TTC549 (cell line): ENCODE data around the gene ADGRF1.
"Not testable (repeated sequence)": the region's sequence is repeated elsewhere in the genome, so short reads cannot be mapped to it uniquely, and the experiment has no call there.

Experiments
- FAIRE-seq: peaks from 2 replicates; lab custom pipeline; 2012; peaks lifted over from hg19 to GRCh38; lab: Jason Lieb, UNC

Gene ADGRF1

DNA sequence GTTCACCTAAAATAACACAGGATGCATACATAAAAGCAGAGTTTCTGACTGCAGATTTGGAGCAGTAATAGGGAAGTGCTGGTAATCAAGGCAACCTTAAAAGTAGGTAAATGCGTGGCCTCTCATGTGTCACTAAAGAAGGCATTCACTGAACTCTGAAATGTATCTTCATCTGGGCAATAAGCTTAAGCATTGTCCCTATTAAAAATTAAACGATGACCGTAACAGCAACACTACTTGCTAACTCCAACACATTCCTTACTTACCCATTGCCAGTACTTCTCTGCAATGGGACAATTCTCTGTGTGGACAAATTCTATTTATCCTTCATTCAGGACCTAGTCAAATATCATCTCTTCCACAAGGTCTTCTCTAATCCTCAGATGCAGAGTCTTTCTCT is 19.9 kb downstream of the ADGRF1 start:
- no peak for FAIRE-seq

DNA sequence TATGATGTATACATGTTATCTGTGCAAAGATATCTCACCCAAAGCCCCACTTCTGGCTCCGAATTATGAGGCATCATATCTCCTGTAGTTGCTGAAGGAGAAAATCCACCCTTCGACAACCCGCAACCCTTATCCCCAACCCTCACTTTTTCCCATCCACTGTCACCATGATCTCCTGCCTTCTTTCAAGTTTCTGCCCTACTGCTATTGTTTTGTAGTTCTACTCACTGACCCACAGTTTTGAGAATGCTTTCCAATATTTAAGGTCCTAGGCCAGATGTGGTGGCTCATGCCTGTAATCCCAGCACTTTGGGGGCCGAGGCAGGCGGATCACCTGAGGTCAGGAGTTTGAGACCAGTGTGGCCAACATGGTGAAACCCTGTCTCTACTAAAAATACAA is 22.2 kb downstream of the ADGRF1 start:
- no peak for FAIRE-seq

DNA sequence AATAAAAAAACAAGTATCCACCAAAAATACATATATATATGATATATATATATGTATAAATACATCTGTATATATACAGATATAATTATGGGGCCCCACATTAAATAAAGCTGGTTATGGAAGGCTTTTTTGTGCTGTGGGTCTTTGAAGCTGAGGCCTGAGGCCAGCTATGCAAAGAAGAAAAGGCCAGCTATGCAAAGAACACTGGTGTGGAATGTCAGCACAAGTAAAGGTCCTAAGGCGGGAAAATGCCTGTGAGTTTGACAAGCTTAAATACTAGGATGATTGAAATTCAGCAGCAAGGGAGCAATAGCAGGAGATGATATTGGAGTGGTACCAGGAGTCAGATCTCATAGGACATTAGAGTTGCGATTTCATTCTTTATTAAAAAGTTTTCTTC is 25.2 kb downstream of the ADGRF1 start:
- FAIRE-seq = no peak

DNA sequence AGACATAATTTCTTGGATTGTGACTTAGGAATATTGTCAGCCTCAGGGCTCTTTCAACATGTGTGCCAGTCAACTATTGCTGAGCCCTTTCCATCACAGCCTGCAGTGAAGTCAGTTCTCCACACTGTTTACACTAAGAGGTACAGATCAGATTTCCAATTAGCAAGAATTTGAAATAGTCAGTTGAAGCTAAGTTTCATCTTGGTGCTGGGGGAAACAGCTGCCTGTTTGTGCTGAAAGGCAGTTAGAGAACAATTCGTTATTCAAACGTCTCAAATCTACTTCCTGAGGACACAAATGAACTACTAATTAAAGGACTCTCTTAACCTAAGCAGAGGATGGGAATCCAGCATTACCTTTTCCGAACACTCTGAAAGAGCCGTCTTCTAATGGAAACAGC is 25.9 kb downstream of the ADGRF1 start:
- FAIRE-seq = no peak

DNA sequence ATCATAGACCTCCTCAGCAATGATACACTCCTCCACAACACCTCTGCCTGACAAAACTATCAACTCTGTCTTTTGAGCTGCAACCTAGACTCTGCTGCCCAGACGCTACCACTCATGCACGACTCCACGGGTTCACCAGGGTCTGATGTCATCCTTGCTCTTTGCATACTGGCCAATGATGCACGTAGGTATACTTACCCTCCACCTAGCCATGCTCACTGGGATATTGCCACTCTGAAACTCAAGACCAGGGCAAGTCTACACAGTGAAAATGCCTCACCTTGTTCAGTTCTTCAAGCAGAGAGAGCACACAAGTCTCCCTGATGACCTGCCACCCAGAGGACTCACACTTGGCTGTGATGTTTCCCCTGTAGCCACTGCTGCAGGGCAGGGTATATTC is 27.7 kb downstream of the ADGRF1 start:
- no peak for FAIRE-seq

DNA sequence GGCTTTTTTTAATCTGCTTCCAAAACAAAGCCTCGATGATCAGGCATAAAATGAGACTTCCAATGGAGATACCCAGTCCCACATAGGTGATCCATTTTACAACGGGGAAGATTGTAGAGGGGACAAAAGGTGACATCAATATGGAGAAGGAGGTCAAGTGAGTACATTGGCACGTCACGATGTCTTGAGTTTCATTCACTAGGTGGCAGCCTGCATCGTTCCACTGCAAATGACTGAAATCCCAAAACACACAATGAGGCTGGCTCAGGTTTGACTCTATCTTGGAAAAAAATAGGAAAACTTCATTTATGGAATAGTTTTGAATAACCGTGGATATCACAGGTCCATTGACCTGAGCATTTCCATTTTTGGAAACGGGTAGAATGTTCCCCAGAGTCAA is 32.5 kb downstream of the ADGRF1 start:
- no peak for FAIRE-seq

DNA sequence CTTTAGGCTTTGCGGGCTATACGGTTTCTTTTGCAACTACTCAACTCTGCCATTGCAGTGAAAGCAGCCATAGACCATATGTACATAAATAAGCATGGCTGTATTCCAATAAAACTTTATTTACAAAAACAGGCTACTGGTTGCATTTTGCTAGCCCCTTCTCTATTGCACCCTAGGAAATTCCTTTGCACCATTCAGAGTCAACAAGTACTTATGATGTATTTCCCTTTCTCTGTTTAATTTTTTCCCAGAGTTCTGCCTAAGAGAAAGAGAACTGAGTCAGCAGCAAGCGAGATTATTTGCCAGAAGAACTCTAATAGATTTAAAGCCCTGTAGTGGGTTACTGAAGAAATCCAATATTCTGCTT is 33.8 kb downstream of the ADGRF1 start:
- no peak for FAIRE-seq

DNA sequence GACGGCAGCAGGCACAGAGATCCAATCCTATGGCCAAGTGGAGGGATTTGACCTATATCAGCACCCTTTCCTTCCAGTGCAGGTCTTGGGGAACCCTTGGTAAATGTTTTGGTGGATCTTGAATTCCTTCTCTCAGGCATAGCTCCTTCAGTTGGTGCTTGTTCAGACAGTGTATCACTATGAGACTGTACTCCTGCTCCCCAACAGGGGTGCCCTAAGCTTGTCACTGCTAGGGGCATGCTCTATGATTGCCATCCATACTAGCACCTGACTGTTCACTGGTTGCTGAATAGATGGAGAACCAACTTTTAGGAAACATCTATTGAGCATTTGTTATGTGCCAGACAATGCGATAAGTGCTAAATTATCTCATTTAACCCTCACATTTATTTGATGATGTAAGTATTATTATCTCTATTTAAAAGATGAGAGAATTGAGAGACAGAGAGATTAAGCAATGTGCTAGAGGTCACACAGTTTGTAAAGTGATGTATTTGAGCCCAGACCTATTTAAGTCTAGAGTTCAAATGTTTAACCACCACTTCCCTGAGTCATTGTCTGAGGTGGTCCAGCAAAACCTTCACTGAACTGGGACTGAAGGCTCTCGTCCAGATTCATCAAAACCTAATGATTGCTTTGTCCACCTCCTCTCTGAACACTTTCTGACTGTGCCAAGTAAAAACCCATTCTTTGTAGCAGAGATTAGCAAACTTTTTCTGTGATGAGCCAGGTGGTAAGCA is 34.3 kb downstream of the ADGRF1 start:
- no peak for FAIRE-seq

DNA sequence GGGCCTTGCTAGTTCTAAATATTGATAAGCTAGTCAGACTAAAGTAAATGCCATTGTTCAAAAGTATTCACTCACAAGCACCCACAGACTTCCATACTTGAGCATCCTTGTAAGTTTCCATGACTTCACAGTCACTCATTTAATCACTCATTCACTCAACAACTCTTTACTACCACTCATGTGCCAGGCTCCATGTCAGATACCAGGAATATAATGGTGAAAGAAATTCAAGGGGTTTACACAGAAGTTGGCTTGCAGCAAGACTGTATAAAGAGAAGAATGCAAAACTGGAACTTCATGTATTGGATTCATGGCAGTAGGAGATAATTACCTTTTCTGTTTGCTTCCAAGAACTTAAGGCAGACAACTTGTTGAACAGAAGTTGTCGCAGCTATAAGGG is 36.6 kb downstream of the ADGRF1 start:
- no peak for FAIRE-seq

DNA sequence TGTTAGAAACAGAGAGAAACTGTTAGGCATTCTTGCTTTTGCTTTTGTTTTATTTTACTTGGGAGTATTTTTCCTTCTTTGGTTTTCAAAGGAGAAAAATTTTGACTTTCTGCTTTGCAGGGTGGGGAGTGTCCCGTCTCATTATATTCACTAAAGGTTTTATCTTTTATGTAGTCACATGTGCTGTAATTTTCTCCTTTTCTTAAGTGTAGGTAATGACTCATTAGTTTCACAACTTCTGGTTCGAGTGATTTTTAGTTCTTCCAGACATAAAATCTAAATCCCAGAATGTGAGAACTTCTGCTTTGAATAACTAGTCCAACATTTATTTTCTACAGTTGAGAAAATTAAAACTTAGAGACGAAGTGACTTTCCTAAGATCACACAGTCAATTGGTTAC is 37.7 kb downstream of the ADGRF1 start:
- no peak for FAIRE-seq

DNA sequence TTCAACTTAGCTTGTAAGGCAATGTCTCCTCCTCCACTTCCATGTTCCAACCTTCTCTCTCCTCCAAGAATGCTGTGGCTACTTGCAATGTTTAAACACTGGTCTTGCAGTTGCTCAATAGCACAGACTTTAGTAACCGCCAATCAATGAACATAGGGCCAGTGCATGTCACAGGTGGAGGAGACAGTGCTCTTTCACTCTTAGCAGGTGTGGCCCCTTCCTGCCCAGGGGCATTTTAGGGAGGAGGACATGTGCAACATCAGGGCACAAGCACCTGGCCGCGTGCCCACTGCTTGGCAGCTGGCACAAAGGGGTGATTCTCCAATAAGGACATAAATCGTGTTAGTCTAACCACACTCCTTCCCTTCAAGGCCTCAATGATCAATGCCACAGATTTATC is 41.3 kb downstream of the ADGRF1 start:
- no peak for FAIRE-seq

DNA sequence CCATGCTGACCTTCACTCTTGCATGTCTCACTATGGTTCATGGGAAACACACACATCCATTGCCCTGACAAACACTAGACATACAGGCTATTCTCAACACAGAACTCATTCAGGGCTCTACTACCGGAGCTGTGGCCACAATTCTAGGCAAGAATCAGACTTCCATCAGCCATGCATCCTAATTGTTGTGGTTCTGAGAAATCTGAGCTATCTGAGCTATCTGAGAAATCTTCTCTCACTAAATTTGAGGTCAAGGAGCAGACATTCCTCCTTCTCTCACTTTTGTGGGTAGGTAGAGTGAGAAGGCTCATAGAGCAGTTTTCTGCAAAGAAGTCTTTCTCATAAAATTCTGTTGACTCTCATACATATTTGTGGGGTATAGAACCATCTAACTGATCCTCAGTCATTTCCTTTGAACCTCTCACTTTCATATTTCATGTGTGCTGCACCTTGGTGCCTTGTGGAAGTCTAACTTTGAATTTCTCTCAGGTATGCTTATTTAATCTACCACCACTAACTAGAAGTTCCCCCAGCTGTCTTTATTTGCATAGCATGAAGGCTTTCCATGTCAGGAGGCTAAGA is 43.6 kb downstream of the ADGRF1 start:
- FAIRE-seq = no peak

DNA sequence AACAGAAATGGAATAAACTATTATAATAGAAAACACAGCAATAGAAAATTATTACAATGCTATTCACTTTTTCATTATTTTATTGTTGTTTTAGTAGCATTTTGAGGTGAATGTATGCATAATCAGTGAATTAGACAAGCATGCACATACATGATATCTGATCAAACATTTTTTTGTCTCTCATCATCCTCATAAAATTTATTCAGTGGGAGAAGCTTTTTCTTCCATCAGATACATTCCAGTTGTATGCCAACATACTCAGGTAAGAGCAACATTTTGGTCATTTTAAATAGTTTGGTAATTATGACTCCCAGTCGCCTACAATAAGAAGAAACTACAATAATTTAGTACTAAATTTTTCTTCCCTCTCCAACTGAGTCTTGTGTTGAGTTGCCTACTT is 44.5 kb downstream of the ADGRF1 start:
- FAIRE-seq = no peak

DNA sequence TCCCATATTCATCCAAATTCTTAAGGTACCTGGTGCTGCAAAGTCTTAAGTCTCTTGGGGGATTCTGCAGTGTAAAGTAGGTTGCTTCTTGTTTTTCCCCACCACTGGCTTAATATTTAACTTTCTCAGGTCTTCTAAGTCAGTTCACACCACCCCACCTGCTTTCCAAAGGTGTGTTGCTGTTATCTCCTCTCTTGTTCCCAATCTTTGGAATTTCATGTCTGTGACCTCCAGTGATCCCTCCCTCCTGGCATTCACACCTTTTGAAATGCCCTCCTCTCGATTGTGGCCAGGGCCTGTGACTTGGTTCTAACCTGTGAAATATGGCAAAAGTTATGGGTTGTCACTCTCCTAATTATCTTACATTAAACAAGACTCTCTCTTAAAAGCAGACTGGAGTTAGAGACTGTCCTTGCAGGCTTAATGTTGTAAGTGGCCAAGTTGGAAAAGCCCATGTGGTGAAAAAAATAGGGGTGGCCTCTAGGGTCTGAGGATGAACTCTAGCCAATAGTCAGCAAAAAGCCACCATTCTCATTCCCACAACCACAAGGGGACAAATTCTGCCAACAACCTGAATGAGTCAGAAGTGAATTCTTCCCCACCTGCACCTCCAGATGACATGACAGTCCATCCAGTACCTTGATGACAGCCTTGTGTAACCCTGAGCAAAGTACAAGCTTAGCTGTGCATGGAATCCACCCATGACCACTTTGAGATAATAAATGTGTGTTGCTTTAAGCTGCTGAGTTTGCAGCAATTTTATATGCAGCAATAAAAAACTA is 45.1 kb downstream of the ADGRF1 start:
- no peak for FAIRE-seq

DNA sequence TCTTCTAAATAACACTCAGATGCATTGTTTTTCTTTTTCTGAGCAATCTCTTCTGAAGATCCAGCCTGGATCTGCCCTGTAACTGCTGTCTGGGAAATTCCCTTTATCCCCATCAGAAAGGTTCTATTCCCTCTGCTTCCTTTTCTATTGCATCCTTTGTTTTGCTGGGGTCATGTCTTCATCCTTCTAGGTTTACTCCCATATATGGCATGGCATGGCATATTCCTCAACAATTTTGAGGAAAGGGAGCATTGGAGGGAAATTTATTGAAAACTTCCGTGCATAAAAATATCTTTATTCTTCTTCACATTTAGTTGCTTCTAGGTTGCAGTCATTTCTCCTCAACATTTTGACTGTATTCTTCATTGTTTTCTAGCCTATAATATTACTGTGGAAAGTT is 47.2 kb downstream of the ADGRF1 start:
- FAIRE-seq = no peak

DNA sequence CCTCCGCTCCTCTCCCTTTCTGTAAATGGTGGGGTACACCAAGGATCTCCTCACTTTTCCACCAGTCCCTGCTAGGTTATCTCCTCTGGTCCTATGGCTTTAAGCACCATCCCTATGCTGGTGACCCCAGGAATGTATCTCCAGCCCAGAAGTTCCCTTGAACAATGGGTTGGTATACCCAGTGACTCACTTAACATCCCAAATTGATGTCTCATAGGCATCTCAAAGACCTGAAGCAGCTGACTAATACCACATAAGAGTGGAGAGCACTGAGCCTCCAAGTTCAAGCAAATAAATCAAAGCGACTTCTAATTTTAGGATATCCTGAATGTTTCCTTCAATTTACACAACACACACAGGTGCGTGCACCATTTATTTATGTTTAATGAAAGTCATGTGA is 48.3 kb downstream of the ADGRF1 start:
- FAIRE-seq = no peak

DNA sequence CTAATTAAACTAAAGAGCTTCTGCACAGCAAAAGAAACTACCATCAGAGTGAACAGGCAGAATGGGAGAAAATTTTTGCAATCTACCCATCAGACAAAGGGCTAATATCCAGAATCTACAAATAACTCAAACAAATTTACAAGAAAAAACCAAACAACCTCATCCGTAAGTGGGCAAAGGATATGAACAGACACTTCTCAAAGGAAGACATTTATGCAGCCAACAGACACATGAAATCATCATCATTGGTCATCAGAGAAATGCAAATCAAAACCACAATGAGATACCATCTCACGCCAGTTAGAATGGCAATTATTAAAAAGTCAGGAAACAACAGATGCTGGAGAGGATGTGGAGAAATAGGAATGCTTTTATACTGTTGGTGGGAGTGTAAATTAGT is 49.7 kb downstream of the ADGRF1 start:
- not testable (repeated sequence) for FAIRE-seq

DNA sequence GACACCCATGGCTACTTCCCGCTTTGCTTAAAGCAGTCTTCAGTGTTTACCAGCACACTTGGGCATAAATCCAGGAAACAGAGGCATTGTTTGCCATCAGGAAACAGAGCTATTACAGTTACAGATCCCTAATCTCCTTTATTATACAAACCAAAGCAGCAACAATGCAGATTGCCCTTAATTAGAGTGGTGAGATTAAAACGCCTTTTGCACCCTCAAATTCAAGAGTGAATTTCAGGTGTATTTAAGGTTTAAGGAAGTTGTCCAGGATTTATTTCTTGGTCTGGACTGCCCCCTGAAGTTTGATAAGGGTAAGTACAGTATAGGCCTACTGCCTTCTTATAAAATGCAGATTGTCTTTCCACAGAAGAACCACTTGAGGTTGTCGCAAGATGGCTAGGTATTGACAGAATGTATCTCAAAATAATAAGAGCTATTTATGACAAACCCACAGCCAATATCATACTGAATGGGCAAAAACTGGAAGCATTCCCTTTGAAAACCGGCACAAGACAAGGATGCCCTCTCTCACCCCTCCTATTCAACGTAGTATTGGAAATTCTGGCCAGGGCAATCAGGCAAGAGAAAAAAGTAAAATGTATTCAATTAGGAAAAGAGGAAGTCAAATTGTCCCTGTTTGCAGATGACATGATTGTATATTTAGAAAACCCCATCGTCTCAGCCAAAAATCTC is 51.2 kb downstream of the ADGRF1 start:
- FAIRE-seq = not testable (repeated sequence)

DNA sequence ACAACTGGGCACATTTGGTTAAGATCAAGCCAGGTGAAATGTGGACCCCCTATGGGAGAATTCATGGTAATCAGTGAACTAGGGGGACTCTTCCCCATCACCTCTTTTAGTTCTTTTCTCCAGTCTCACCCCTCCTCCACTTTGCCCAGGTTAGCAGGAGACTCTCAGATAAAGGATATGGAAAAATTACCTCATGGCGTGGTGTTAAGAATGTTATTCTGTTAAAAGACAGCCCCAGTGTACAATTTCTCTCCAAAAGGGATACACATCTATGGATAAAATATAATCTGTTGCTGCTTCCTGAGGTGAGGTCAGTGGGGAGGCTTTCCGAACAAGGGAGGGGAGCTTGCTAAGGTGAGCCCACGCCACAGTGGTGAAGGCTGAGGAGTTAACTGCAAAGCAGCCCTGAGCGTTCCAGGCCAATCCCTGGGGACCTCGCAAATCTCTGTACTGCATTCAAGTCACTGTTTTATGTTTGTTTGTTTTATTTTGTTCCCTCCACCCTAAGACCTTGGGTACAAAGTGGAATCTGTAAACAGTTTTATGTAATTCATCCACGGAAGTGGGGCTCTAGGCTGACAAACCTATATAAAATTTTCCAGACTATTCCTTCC is 52.0 kb downstream of the ADGRF1 start:
- no peak for FAIRE-seq

DNA sequence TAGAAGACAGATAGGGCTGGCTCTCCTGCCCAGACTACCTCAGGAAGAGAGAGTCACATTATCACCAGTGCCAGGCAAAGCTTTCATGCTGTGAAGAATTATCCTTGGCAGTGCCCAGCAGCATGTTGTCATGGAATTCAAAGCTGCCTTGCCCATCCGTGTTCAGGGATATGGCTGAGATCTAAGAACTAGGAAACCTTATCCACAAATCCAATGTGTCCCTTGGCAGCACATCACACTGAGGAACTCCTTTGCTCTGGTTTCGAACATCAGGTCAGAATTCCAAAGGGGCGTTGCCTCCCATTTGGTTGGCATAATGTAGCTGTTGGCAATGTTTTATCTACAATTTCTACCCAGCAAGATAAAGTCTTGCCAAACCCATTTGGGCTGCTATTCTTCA is 52.7 kb downstream of the ADGRF1 start:
- no peak for FAIRE-seq

DNA sequence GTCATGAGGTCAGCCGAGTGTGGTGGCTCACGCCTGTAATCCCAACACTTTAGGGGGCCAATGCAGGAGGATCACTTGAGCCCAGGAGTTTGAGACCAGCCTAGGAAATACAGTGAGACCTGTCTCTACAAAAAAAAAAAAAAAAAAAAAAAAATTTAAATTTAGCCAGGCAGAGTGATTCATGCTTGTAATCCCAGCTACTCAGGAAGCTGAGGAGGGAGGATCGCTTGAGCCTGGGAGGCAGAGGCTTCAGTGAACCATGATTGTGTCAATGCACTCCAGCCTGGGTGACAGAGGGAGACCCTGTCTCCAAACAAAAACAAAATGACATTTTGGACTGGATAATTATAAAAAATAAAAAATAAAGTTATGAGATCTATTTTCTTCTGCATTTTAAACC is 56.2 kb downstream of the ADGRF1 start:
- no peak for FAIRE-seq

DNA sequence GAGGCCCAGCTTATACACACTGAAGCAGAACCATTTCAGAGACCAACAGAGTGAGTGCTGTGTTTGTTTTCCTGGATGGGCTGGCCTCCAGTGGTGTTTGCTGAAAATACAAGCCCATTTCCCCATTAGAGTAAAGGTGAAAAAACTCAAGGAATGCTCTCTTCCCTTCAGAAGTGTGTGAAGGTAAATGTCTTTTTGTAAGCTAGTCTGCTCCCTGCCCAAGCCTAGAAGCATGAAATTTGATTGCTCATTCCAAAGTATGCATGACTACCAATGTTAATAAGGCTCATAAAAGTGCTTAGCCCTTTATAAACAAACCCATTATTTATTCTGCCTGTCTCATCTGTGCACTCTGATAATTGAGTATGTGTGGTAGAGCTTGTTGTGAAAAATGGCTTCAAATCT is 59.1 kb downstream of the ADGRF1 start:
- no peak for FAIRE-seq

DNA sequence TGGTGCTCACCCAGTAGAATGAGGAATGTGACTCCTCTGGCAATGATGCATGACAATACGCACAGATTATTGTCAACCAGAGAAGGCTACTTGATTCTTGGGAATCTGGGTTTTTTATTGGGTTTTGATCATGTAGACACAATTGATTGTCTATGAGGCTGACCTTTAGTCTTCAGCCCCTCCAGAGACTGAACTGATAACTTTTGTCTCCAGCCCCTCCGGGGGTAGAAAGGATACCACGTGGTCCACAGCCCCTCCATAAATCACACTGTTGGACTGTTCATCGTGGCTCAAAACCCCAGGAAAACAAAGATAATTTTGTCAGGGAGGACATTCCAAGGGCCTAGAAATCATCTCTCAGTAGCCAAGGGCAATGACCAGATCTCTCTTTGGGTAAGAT is 62.9 kb downstream of the ADGRF1 start:
- FAIRE-seq = no peak
